ENCODE data around the gene MRPS6.

DNA sequence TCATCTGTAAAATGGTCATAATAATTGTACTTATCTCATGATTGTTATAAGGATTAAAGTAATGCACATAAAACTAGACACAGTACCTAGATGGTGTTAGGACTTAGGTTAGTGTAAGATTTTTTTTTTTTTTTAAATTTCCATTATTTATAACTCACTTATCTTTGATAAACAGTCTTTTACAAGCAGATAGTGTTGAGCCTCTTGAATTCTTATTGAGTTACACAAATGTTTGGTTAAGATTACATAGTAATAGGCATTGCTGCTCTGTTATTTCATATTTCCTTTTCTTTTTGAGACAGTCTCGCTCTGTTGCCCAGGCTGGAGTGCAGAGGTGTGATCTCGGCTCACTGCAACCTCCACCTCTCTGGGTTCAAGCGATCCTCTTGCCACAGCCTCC, 15.4 kb downstream of the MRPS6 start:
- no peak for TF ChIP-seq EZH2 (IDR thresholded peaks at IDR 0.05; ENCODE audit: borderline replicate concordance)
- TF ChIP-seq, protein P1, sequence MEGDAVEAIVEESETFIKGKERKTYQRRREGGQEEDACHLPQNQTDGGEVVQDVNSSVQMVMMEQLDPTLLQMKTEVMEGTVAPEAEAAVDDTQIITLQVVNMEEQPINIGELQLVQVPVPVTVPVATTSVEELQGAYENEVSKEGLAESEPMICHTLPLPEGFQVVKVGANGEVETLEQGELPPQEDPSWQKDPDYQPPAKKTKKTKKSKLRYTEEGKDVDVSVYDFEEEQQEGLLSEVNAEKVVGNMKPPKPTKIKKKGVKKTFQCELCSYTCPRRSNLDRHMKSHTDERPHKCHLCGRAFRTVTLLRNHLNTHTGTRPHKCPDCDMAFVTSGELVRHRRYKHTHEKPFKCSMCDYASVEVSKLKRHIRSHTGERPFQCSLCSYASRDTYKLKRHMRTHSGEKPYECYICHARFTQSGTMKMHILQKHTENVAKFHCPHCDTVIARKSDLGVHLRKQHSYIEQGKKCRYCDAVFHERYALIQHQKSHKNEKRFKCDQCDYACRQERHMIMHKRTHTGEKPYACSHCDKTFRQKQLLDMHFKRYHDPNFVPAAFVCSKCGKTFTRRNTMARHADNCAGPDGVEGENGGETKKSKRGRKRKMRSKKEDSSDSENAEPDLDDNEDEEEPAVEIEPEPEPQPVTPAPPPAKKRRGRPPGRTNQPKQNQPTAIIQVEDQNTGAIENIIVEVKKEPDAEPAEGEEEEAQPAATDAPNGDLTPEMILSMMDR (IDR thresholded peaks at IDR 0.05; ENCODE audit: poor library complexity), result no peak

Measured in hepatocyte (in vitro differentiated cells).